Activated CD8-positive, alpha-beta memory T cell treated with anti-CD3 and anti-CD28 coated beads for 24 hours (primary cell): ENCODE results near the gene RAD51B.
"Not testable (repeated sequence)": the region's sequence is repeated elsewhere in the genome, so short reads cannot be mapped to it uniquely, and the experiment has no call there.

Experiments
- DNase-seq: peaks from one replicate; pipeline ENCODE4 v3.0.0-alpha.2; 2020

RAD51B gene

GRCh38 chr14:68219407-68219806 lies 399.8 kb downstream of the RAD51B start:
- DNase-seq, result no peak

GRCh38 chr14:68221046-68221445 lies 401.5 kb downstream of the RAD51B start:
- not testable (repeated sequence) for DNase-seq

- DNase-seq, result no peak
Observed at GRCh38 chr14:68222154-68222553, 402.6 kb downstream of the RAD51B start.

- no peak for DNase-seq
Observed at GRCh38 chr14:68222726-68223125, 403.1 kb downstream of the RAD51B start.

GRCh38 chr14:68223631-68224030 lies 404.1 kb downstream of the RAD51B start:
- DNase-seq, result no peak

GRCh38 chr14:68225321-68225720 lies 405.7 kb downstream of the RAD51B start:
- DNase-seq, result no peak

- no peak for DNase-seq
Observed at GRCh38 chr14:68226523-68226922, 406.9 kb downstream of the RAD51B start.

- no peak for DNase-seq
Observed at GRCh38 chr14:68228656-68229055, 409.1 kb downstream of the RAD51B start.

GRCh38 chr14:68229423-68230100 lies 410.0 kb downstream of the RAD51B start:
- no peak for DNase-seq

GRCh38 chr14:68230202-68230949 lies 410.8 kb downstream of the RAD51B start:
- no peak for DNase-seq

- DNase-seq, result no peak
Observed at GRCh38 chr14:68230950-68231717, 411.6 kb downstream of the RAD51B start.

- no peak for DNase-seq
Observed at GRCh38 chr14:68231898-68232297, 412.3 kb downstream of the RAD51B start.

GRCh38 chr14:68232300-68233055 lies 412.9 kb downstream of the RAD51B start:
- no peak for DNase-seq

- DNase-seq, result no peak
Observed at GRCh38 chr14:68233101-68233784, 413.7 kb downstream of the RAD51B start.

- DNase-seq, result no peak
Observed at GRCh38 chr14:68234101-68234905, 414.7 kb downstream of the RAD51B start.

- DNase-seq, result no peak
Observed at GRCh38 chr14:68235011-68235410, 415.4 kb downstream of the RAD51B start.

- DNase-seq, result no peak
Observed at GRCh38 chr14:68236582-68237458, 417.2 kb downstream of the RAD51B start.

GRCh38 chr14:68238551-68238950 lies 419.0 kb downstream of the RAD51B start:
- DNase-seq, result no peak

- no peak for DNase-seq
Observed at GRCh38 chr14:68238976-68239375, 419.4 kb downstream of the RAD51B start.

- DNase-seq, result no peak
Observed at GRCh38 chr14:68239988-68240771, 420.6 kb downstream of the RAD51B start.
